Activated CD8-positive, alpha-beta memory T cell treated with anti-CD3 and anti-CD28 coated beads, Interleukin-2, amount 50 U/mL, for 1 hour (primary cell): Measurements from ENCODE around the gene TCP11L2.
A peak's percentile ranks its signal among the peaks of the same experiment; 100 is the strongest.
"Not testable (repeated sequence)": the region's sequence is repeated elsewhere in the genome, so short reads cannot be mapped to it uniquely, and the experiment has no call there.

Experiments
- DNase-seq: peaks from one replicate; pipeline ENCODE4 v3.0.0-alpha.2; 2020; ENCODE audit errors: extremely low read depth

TCP11L2 gene

DNA sequence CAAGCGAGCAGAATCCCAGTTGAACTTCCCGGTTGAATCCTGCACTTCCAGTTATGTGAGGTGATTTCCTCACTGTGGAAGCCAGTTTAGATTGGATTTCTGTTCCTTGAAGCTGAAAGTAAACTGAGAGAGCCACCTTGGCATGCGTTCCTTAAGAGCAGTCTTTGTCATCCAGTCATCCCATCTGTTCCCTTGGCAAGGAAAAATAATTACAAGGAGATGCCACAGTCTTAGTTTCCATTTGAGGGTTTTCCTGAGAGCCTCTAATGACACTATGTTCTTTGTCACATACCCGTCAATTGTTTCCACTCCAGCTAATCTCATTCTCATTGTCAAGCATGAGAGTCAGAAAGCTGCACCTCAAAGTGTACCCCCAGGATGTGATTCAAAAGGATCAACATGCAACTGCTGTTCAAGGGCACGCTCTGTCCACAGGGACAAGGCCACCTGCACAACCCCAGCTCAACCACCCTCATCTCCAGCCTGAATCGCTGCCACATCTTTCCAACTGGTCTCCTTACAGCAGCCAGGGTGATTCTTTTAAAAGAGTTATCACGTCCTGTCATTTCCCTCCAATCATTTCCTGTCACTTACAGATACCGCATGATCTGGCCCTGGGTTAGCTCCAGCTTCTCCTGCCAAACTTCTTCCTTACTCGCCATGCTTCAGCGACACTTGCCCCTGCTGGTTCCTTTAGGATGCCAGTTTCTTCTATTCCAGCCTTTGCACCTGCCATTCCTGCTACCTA, 18.0 kb upstream of the TCP11L2 start:
- no peak for DNase-seq

DNA sequence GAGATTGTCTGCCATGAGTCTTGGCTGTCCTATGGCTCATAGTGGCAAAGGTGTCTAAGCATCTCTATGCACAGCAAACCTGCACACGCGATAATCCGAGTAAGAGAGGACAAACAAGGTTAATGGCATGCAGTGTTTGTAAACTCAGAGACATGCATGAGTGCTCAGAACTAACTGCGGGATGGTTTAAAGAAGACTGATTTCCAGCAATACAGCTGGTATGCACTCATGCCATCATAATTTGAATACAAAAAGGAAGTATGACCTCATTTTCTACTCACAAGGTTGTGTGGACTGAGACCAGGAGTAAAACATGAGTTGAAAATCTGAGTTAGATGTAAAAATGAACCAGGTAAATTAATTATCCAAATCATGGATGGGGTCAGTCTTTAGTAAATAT, 16.6 kb upstream of the TCP11L2 start:
- DNase-seq, result no peak

DNA sequence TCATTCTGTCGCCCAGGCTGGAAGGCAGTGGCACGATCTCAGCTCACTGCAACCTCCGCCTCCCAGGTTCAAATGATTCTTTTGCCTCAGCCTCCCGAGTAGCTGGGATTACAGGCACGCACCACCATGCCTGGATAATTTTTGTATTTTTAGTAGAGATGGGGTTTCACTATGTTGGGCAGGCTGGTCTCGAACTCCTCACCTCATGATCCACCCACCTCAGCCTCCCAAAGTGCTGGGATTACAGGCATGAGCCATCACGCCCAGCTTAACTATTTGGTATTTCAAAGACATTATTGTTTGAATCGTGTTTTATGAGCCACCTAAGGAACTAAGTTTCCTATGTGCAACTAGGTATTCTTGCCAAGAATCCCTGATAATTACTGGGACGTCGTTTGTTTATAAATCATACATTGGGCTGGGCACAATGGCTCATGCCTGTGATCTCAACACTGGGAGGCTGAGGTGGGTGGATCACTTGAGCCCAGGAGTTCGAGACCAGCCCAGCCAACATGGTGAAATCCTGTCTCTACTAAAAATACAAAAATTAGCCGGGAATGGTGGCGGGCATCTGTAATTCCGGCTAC, 15.9 kb upstream of the TCP11L2 start:
- not testable (repeated sequence) for DNase-seq

DNA sequence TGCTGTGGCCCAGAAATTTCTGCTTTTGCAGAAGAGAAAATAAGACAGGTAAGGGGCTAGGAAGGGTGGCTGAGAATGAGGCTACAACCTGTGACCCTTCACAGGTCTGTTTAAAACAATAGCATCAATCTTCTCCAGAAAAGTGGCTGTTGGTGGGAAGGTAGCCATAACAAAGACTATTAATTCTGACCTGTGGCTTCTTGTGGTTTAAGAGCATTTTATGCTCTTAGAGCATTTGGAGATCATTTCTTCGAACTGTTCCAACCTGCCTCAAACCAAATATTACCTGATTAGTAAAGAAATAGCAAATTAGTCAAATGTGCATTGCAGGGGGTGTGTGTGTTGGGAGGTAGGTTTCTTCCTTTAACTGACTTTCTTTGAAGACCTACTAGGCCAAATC, 15.2 kb upstream of the TCP11L2 start:
- DNase-seq, result no peak

DNA sequence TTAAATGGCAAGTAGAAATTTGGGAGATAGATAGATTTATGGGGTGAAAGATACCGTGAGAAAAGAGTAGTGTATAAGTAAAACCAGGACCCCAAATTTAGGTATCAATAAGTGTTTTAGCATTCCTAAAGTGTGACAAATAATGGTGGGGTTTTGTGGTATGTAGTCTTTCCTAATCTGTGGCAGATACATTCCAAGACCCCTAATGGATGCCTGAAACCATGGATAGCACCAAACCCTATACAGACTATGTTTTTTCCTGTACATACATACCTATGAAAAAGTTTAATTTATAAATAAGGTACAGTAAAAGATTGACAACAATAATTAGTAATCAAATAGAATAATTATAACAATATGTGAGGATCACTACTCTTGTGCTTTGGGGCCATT, 14.4 kb upstream of the TCP11L2 start:
- DNase-seq, result no peak

DNA sequence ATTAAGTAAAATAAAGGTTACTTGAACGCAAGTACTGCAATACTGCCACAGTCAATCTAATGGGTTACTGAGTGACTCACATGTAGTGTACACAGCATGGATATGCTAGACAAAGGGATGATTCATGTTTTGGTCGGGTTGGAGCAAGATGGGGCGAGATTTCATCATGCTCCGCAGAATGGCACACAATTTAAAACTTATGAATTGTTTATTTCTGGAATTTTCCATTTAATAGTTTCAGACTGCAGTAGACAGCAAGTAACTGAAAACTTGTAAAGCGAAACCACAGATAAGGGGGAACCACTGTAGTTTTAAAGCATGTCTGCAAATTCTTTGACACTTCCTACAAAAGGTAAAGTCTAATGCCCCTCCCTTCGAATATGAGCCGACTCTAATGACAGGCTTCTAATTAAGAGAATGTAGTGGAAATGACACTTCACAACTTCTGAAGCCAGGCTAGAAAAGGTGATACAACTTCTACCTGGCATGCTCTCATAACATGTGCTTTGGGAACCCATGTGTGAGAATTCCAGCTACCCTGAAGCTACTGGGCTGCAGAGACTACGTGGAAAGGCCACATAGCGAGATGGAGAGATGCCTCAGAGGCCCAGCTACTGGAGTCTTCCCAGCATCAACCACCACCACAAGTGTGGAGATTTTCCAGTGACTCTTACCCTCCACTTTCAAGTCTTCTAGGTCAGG, 13.9 kb upstream of the TCP11L2 start:
- DNase-seq, result no peak

DNA sequence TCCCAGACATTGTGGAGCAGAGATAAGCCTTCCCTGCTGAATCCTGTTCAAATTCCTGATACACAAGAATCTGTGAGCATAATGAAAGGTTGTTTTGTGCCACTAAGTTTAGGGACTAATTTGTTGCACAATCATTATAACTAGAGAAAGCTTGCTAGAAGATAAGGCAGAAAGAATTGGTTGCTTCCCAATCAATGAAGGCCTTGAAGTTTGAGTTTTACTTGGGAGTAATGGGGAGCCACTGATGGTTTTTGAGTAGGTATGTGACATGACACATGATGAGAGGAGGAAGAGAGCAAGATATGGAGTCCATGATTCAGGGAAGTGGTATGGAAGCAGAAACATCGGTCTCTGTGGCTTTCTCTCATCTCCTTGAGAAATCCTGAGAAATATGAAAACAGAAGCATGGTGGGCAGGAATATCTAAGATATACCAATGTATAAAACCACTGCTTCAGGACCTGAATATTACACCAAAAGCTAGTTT, 13.3 kb upstream of the TCP11L2 start:
- no peak for DNase-seq

DNA sequence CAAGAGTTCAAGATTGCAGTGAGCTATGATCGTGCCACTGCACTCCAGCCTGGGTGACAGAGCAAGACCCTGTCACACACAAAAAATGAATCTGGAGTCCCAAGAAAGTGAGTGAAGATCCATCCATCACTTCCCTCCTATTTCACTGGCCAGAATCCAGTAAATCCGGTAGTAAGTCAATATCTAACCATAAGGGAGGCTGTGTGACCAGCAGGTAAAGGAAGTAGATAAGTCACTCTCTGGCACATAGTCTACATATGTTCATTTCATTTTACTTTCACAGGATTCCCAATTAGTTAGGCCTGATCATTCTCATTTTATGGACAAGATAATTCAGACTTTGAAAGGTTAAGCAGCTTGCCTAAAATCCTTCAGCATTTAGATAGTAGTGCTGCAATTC, 11.9 kb upstream of the TCP11L2 start:
- no peak for DNase-seq

DNA sequence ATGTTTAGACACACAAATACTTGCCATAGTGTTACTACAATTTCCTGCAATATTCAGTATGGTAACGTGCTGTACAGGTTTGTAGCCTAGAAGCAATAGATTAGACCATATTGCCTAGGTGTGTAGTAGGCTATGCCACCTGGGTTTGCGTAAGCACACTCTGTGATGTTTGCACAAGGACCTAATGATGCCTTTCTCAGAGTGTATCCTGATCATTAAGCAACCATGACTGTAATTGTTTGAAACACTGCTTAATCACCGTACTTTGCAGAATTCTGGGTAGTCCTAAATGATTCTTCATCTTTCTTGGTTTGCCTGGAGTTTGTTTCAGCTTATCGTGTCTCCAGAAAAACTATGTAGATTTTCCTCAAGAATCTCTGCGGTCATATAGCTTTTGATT, 11.2 kb upstream of the TCP11L2 start:
- DNase-seq, result no peak

DNA sequence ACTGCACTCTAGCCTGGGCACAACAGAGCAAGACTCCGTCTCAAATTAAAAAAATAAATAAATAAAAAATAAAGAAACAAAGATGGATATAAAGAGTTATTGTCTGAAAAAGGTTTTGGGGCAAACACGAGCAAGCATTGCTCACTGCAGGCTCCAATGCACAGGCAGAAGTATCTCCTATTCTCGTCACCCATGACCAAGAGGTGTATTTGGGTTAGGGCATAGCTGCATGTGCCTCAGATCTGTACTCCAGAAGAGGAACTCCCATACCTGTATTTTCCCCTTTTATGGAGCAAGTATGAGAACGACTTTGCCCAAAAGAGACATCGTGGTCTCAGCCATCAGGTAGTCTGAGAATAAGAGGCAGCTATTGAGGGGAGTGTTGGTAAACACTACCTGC, 10.2 kb upstream of the TCP11L2 start:
- no peak for DNase-seq

DNA sequence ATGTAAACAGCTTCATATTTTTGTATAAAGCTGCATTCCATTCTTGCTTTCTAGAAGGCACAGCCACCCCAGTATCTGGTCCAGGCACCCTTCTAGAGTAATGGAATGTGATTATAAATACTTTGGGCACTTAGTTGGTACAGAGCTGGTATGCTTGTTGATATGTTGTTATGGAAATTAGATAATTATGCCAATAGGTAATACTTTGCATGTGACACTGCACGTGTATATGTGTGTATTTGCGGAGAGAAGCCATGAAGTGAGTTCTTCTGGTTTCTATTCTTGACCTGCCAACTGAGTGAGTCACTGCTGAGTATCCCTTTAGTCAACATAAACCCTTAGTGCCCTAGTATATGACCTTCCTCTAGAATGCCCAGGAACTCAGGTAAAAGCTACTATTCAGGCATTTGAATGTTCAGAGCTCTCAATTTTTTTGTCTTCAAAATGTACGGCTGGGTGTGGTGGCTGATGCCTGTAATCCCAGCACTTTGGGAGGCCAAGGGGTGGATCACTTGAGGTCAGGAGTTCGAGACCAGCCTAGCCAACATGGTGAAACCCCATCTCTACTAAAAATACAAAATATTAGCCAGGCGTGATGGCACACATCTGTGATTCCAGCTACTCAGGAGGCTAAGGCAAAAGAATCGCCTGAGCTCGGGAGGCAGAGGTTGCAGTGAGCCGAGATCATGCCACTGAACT, 6.2 kb upstream of the TCP11L2 start:
- no peak for DNase-seq

DNA sequence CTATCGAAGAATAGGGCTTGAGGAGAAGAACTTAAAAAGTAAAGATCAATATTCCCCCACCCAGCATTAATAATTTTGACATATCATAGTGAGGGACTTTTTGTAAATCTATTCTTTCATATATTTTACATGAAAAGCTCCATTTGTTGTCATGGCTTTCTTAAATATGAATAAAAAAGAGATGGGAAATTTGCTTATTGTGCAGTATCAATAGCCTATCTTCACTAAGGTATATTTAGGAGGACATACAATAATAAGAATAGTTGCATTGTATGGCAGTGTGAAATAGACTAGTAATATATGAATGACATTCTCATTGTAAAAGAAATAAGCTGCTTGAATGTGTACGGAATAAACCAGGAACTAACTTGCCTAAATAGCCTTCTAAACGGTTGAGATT, 5.5 kb upstream of the TCP11L2 start:
- no peak for DNase-seq

DNA sequence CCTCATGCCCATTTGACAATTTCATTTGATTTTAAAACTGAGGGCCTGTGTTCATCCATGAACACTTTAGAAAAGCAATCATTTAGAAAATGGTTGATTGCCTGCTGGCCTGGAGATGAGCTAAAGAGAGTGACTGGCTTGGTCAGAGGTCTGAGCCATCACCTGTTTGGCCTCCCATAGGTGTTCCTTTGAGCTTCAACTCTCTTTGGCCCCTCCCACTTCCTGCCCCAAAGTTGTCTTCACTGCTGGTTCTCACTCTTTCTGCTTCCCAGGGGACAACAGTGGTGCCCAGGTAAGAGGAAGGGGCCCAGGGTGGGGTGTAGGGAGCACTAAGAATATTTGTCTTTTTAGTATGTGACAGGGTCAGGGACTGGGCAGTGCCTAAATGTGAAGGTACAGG, 4.9 kb upstream of the TCP11L2 start:
- DNase-seq, result no peak

DNA sequence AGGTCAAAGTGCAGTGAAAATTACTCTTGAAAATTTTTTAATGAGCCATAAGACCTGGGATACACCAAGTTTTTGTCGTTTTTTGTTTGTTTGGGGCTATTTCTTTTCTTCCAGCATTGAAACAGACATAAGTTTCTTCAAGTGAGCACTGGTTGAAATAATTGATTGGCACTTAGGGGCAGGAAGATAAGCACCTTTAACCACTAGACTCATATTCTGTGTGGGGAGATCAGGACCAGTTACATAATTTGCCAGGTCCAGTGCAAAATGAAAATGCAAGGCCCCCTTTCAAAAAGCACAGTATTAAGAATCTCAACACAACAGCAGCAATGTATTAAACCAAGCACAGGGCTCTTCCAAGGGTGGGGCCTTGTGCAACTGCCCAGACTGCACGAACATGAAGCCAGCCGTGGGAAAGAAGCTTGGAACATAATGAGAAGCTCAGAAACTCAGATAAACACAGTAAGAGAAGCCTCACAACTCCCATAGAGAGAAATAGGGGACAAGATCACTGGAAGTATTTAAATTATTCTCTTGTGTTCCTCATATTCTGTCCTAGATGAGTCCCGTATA, 3.2 kb upstream of the TCP11L2 start:
- no peak for DNase-seq

DNA sequence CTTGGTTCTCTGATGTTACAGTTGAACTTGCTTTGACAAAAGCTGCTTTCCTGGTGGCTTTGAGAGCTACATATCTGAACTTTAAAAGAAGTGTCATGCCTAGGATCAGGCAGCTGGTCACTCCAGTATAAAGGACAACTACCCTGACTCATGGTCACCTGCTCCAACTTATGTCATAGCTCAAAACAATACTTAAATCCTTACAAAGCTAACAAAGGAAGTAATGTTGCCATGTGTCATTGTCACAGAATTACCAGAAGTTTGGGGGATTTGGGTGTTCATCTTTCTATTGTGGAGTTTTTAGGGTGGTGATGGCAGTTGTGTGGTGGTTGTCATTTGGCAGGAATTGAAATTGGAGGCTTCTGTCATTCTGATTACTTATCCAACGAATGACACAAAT, 1.8 kb upstream of the TCP11L2 start:
- no peak for DNase-seq

DNA sequence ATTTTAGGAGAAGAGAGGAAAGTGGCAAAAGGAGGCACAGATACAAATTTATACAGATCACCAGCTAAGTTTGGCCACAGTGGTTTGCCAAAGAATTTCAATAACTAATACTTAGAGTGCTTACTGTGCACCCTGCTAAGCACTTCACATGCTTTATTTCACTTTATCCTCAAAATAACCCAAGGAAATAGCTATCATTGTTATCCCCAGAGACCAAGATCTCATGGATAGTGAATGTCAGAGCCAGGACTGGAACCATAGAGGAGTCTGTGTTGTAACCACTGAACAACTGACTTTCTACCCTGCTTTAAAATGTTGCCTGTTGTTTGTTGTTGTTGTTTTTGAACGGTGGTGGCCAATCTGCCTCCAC, 1.3 kb upstream of the TCP11L2 start:
- DNase-seq, result no peak

DNA sequence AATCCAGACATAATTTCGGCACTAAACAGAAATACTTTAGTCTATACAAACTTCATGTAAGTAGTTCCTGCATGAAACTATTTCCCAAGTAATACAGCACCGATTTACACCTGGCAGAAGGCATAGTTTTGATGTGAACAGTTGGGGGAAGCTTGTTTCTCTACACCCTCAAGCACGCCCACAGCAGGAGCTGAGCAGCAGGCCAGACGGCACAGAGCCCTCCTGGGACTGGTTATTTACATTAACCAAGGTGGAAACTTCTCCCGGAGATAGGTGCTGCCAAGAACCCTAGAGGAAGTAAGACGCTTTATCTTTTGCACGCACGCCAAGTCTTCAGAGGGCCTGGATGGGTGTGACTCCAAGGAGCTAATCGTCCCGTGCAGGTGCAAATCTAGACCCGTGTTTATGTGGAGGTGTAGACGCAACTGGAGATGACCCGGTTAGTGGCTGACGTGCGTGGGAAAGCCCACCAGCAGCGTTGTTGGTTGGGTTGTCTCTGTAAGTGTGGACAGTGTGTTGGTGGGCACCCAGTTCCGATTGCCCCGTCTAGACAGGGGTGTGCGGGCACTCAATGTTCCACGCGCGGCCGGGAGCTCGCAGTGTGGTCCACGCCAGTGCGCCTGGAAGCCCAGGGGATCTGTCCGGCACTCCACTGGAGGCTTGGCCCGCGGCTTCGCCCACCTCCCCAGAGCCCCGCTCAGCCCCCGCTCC, 767 bp upstream of the TCP11L2 start:
- peak; percentile 67 for DNase-seq

DNA sequence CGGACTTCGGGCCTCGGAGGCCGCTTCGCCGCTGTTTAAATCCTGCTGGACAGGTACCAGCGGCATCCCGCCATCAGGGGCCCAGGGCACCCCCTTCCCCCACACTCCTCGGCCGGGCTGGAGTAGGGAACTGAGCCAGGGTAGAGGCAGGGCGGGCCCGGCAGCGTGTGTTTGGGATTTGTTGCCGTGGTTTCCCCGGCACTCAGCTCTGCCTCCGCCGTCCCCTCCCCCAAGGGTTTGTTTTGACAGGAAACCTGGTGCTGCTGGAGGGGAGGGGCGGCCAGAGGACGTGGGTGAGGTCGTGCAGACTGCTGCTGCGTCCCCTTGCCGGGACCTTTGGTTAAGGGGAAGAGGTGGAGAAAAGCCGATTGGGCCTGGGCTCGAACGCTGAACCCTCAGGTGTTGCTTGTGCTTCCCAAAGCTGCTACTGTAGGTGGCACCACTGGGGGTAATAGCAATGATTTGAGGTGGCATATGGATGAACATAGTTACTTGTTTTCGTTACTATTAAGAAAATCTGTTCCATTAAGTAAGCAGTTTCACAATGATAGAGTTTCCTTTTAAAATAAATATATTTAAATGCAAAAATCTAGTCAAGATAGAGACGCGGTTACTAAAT, 778 bp downstream of the TCP11L2 start:
- peak; percentile 91 for DNase-seq

DNA sequence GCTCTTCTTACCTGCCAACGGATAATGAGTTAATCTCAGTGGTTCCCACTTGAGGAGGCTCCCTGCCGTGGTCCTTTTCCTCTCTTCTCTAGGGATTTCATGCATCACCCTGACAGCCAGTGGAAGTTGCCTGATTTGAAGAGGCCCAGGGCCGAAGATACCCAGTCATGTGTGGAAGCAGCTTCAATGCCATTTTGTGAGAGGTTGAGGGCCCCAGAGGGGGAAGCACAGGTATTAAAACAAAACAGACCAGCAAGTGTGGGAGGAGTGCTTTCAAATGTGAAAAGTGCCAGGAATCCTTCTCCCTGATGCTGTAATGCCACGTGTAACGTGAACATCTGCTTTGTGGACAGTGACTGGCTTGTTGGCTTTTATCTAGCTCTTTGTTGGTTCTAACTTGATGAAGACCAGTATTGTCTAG, 1.5 kb downstream of the TCP11L2 start:
- DNase-seq, result no peak

DNA sequence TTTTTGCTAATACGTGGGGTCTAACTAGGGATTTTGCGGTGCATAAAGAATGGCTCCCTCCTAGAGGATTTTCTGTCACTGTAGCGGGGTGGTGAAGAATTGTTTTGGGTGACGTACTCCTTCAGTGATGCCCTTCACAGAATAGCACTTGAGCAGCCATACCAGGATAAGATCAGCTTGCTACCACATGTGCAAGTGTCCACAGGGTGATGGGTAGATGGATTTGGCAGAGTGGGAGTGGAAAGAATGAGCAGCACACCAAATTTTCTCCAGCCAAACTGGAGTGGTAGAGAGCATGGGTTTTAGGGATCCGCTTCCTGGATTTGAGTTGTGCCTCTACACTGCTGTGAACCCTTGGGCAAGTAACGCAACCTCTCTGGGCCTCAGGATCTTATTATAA, 2.3 kb downstream of the TCP11L2 start:
- no peak for DNase-seq

DNA sequence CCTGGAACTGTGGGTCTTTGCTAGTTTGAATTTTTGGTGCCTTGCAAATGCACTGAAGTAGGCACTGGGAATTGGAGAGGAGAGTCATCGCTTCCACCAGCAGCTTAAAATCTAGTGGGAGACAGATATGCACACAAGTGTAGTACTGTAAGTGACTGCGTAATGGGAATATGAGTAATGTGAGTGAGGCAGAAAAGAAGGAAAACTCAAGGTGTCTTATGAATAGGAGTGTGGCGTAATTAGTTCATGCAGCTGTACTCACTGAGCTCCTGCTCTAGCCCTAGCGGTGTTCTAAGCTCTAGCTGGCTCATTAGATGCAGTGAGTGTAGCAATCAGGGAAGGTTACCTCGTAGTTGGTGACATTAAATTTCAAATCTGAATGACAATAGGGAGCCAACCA, 2.8 kb downstream of the TCP11L2 start:
- DNase-seq, result no peak
